Mucosa of descending colon (tissue), 3 donors: ENCODE data around the gene GPR33. TPM values are rescaled to one million over a fixed set of nuclear protein-coding genes. Genes with fewer than 3 reads are reported as not detected.

ENCODE experiments used
- ATAC-seq: fragments of 200-7000 bp; cut with Tn5 transposase; one replicate; pipeline ENCODE4 v1.9.1; 2020; ENCODE audit warnings: mild to moderate bottlenecking, moderate library complexity
- DNase-seq, 3 donors: peaks; one replicate each; pipeline ENCODE4 v3.0.0-alpha.2; 2020
- H3K36me3 ChIP-seq: fragments of 200-600 bp; one replicate; pipeline ENCODE4 v1.8.0; 2021; ENCODE audit warnings: low read depth, mild to moderate bottlenecking
- H3K4me1 ChIP-seq: fragments of 200-600 bp; one replicate; pipeline ENCODE4 v1.8.0; 2021; ENCODE audit warnings: low read depth, mild to moderate bottlenecking
- H3K4me3 ChIP-seq: fragments of 200-600 bp; one replicate; pipeline ENCODE4 v1.8.0; 2021; ENCODE audit warnings: mild to moderate bottlenecking
- H3K9me3 ChIP-seq: fragments of 200-600 bp; one replicate; pipeline ENCODE4 v1.8.0; 2021; ENCODE audit warnings: mild to moderate bottlenecking
- CTCF ChIP-seq: fragments of 200-600 bp; IDR thresholded peaks from one replicate; pipeline ENCODE4 v1.8.0; 2022; ENCODE audit warnings: antibody characterized with exemption, mild to moderate bottlenecking
- intact Hi-C, 2 donors: fragments of 100-400 bp; cut with DNase I in 1 of 2; cut with micrococcal nuclease in 1 of 2; formaldehyde crosslinking; loops; one replicate each; pipeline versions ENCODE4 v1.11.0 to v1.11.1; 2022; cut with DNase I, micrococcal nuclease
- total RNA-seq, 3 donors: library from RNA; stranded (reverse); fragmentation: NEBNext Ultra II Directional in 2 of 3; extraction: Animal tissue kit (Norgen Biotek cat#: 25700) in 2 of 3; gene quantifications; one replicate each; pipeline versions ENCODE4 v1.2.1 to v1.2.4, GENCODE V29; 2021 to 2023
- donor health status: DM: no; HTN: no; CAD: no; lungs with moderate emphysema.
- donor health status: DM: no; HTN: no; CAD: no.
- donor health status: DM: no; HTN: yes; CAD: no.

GPR33 gene
- total RNA-seq, 3 donors from 2014 or later, result not detected

GRCh38 chr14:31492759-31493498, 5.1 kb upstream of the GPR33 start:
- Histone ChIP-seq H3K36me3 (no peaks in the 10 kb centered on the region), H3K9me3 (no peaks in the 10 kb centered on the region), H3K4me1 (no peaks in the 10 kb centered on the region), H3K4me3 (no peak overlapping the region)
- intact Hi-C loops, result no loop called here
- no peak for TF ChIP-seq CTCF
- ATAC-seq (peak; percentile 40), DNase-seq (peak in 1 of 3 donors; percentile 2)

- intact Hi-C loops, result no loop called here
- no peak for TF ChIP-seq CTCF
- no peaks in the 10 kb centered on the region for H3K4me1 ChIP-seq
- no peaks in the 10 kb centered on the region for H3K36me3 ChIP-seq
- H3K9me3 ChIP-seq, result no peaks in the 10 kb centered on the region
- DNase-seq, result no peak
- ATAC-seq, result no peak
- H3K4me3 ChIP-seq, result no peak overlapping the region
Measured at GRCh38 chr14:31489691-31490090, 1.9 kb upstream of the GPR33 start.

- H3K9me3 ChIP-seq, result no peaks in the 10 kb centered on the region
- no peaks in the 10 kb centered on the region for H3K4me1 ChIP-seq
- H3K36me3 ChIP-seq, result no peaks in the 10 kb centered on the region
- intact Hi-C loops, result no loop called here
- TF ChIP-seq CTCF, result no peak
- no peak overlapping the region for H3K4me3 ChIP-seq
- ATAC-seq (no peak), DNase-seq (no peak)
Measured at GRCh38 chr14:31486764-31487163, 1.1 kb downstream of the GPR33 start.

- Histone ChIP-seq H3K9me3 (no peaks in the 10 kb centered on the region), H3K4me3 (no peak overlapping the region), H3K4me1 (no peaks in the 10 kb centered on the region), H3K36me3 (no peaks in the 10 kb centered on the region)
- no peak for TF ChIP-seq CTCF
- intact Hi-C loops, result no loop called here
- no peak for DNase-seq
- no peak for ATAC-seq
Measured at GRCh38 chr14:31484754-31485153, 3.1 kb downstream of the GPR33 start.

GRCh38 chr14:31480156-31480555, 7.7 kb downstream of the GPR33 start:
- Histone ChIP-seq H3K4me3 (no peak overlapping the region), H3K4me1 (no peaks in the 10 kb centered on the region), H3K36me3 (no peaks in the 10 kb centered on the region), H3K9me3 (no peaks in the 10 kb centered on the region)
- no peak for ATAC-seq
- DNase-seq, result no peak
- intact Hi-C loops, result no loop called here
- no peak for TF ChIP-seq CTCF

- DNase-seq (no peak), ATAC-seq (no peak)
- intact Hi-C loops, result no loop called here
- H3K9me3 ChIP-seq, result no peaks in the 10 kb centered on the region
- no peaks in the 10 kb centered on the region for H3K36me3 ChIP-seq
- H3K4me3 ChIP-seq, result no peak overlapping the region
- H3K4me1 ChIP-seq, result no peaks in the 10 kb centered on the region
- TF ChIP-seq CTCF, result no peak
Measured at GRCh38 chr14:31479027-31479426, 8.8 kb downstream of the GPR33 start.
